ENCODE measurements around the gene ROCK1. TPM values are rescaled to one million over a fixed set of nuclear protein-coding genes. Genes with fewer than 3 reads are reported as not detected.

Gene ROCK1
- 16.3 and 21.1 TPM in 2 replicates for total RNA-seq

GRCh38 chr18:21111346-21112139 lies at the start of gene ROCK1:
Gene ROCK1 (minus strand): TSS chr18:21111813. CDS start chr18:21110910, 903 bp downstream.

Other genes with a start within 250 kb of the ROCK1 start
- gene GREB1L, start 130.4 kb upstream of the ROCK1 start, total RNA-seq = 0.12 and 0.15 TPM in 2 replicates